Measurements from ENCODE around the gene SNRNP35. TPM values are rescaled to one million over a fixed set of nuclear protein-coding genes. Genes with fewer than 3 reads are reported as not detected.
A peak's percentile ranks its signal among the peaks of the same experiment; 100 is the strongest.

SNRNP35 gene
- total and polyA plus RNA-seq, 9 of the 15 experiments (the other 6 are each of a cell fraction or from before 2014, with no cell fraction given) = 17.7 to 41.0 (median 25.5) TPM

DNA sequence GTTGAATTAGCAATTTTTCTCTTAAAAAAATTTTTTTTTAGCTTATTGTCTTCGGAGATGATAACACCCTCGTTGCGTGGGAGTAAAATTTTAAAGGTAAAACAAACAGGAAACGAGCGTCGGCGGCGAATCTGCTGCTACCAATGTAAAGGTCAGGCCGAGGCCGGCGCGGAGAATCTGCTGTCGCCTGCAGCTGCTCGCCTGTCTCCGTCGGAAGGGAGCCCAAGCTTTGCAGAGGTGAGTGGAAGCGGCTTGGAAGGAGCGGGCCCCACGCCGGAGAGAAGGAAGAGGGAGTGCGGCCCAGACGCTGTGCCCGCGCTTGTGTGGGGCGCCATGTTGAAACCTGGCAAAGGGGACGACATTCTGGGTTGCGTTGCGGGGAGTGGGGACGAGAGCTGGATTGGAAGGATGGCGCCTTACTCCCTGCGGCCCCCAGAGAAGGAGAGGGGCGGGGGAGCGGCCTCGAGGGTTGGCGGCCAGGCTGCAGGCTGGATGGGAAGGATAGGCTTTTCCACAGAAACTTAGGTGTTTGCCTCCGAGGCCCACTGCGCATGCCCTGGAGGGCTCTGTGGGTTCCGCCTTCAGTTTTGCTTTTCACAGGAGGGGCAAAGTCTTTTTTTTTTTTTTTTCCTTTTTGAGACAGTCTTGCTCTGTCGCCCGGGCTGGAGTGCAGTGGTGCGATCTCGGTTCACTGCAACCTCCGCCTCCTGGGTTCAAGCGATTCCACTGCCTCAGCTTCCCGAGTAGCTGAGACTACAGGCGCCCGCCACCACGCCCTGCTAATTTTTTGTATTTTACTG, at the start of gene SNRNP35 (continued):
- TF ChIP-seq, protein P1, sequence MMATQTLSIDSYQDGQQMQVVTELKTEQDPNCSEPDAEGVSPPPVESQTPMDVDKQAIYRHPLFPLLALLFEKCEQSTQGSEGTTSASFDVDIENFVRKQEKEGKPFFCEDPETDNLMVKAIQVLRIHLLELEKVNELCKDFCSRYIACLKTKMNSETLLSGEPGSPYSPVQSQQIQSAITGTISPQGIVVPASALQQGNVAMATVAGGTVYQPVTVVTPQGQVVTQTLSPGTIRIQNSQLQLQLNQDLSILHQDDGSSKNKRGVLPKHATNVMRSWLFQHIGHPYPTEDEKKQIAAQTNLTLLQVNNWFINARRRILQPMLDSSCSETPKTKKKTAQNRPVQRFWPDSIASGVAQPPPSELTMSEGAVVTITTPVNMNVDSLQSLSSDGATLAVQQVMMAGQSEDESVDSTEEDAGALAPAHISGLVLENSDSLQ (IDR thresholded peaks at IDR 0.05) = no peak
- TF ChIP-seq, protein P2, sequence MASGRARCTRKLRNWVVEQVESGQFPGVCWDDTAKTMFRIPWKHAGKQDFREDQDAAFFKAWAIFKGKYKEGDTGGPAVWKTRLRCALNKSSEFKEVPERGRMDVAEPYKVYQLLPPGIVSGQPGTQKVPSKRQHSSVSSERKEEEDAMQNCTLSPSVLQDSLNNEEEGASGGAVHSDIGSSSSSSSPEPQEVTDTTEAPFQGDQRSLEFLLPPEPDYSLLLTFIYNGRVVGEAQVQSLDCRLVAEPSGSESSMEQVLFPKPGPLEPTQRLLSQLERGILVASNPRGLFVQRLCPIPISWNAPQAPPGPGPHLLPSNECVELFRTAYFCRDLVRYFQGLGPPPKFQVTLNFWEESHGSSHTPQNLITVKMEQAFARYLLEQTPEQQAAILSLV (tag; IDR thresholded peaks at IDR 0.05) = no peak
- TF ChIP-seq POLR2B (IDR thresholded peaks at IDR 0.05; ENCODE audit: low read depth, partially characterized antibody) (peak; percentile 81), ZNF707 (CRISPR knock-in tag; conservative IDR thresholded peaks at IDR 0.05) (no peak), HLTF (IDR thresholded peaks at IDR 0.05) (peak; percentile 32; the same call in 1 of the 2 replicates), NFXL1 (CRISPR knock-in tag; IDR thresholded peaks at IDR 0.05) (no peak), FOXM1 (IDR thresholded peaks at IDR 0.05; ENCODE audit: low read depth) (no peak), FOXM1 (CRISPR knock-in tag; IDR thresholded peaks at IDR 0.05; ENCODE audit: low read depth) (no peak), NR2C1 (IDR thresholded peaks at IDR 0.05) (peak; percentile 72), NR2C1 (tag; IDR thresholded peaks at IDR 0.05) (peak; percentile 68; the same call in 1 of the 2 replicates), ZC3H8 (IDR thresholded peaks at IDR 0.05) (no peak), EGR1 (conservative IDR thresholded peaks at IDR 0.05) (peak; percentile 89), MBD2 (IDR thresholded peaks at IDR 0.05; ENCODE audit: borderline replicate concordance, low read depth) (peak; percentile 68; the same call in 1 of the 2 replicates), ZNF274 (IDR thresholded peaks at IDR 0.05; ENCODE audit: borderline replicate concordance, low read depth, low read length) (no peak), SMARCB1 (IDR thresholded peaks at IDR 0.05; ENCODE audit: insufficient read length, low read depth) (no peak), LCOR (CRISPR knock-in tag; IDR thresholded peaks at IDR 0.05) (no peak; the same call in 1 of the 2 replicates), EP400 (IDR thresholded peaks at IDR 0.05) (peak; percentile 92), ZNF780A (CRISPR knock-in tag; IDR thresholded peaks at IDR 0.05) (no peak), CXXC5 (CRISPR knock-in tag; IDR thresholded peaks at IDR 0.05) (peak; percentile 89), TSC22D4 (tag; IDR thresholded peaks at IDR 0.05) (no peak), MTA3 (IDR thresholded peaks at IDR 0.05; ENCODE audit: borderline replicate concordance) (peak; percentile 43; the same call in 1 of the 2 replicates), MCM3 (IDR thresholded peaks at IDR 0.05) (no peak), TCFL5 (CRISPR knock-in tag; conservative IDR thresholded peaks at IDR 0.05) (no peak)
- TF ChIP-seq, protein P3, sequence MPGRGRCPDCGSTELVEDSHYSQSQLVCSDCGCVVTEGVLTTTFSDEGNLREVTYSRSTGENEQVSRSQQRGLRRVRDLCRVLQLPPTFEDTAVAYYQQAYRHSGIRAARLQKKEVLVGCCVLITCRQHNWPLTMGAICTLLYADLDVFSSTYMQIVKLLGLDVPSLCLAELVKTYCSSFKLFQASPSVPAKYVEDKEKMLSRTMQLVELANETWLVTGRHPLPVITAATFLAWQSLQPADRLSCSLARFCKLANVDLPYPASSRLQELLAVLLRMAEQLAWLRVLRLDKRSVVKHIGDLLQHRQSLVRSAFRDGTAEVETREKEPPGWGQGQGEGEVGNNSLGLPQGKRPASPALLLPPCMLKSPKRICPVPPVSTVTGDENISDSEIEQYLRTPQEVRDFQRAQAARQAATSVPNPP (IDR thresholded peaks at IDR 0.05; ENCODE audit: borderline replicate concordance, insufficient read depth, insufficient read length) = no peak
- TF ChIP-seq, protein P4, sequence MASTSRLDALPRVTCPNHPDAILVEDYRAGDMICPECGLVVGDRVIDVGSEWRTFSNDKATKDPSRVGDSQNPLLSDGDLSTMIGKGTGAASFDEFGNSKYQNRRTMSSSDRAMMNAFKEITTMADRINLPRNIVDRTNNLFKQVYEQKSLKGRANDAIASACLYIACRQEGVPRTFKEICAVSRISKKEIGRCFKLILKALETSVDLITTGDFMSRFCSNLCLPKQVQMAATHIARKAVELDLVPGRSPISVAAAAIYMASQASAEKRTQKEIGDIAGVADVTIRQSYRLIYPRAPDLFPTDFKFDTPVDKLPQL (IDR thresholded peaks at IDR 0.05; ENCODE audit: extremely low read depth, insufficient read length) = no peak
- TF ChIP-seq, protein P5, sequence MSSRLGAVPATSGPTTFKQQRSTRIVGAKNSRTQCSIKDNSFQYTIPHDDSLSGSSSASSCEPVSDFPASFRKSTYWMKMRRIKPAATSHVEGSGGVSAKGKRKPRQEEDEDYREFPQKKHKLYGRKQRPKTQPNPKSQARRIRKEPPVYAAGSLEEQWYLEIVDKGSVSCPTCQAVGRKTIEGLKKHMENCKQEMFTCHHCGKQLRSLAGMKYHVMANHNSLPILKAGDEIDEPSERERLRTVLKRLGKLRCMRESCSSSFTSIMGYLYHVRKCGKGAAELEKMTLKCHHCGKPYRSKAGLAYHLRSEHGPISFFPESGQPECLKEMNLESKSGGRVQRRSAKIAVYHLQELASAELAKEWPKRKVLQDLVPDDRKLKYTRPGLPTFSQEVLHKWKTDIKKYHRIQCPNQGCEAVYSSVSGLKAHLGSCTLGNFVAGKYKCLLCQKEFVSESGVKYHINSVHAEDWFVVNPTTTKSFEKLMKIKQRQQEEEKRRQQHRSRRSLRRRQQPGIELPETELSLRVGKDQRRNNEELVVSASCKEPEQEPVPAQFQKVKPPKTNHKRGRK (tag; IDR thresholded peaks at IDR 0.05) = no peak

All from K562 (cell line).